Measurements from ENCODE around the gene ANKS1B. TPM values are rescaled to one million over a fixed set of nuclear protein-coding genes. Genes with fewer than 3 reads are reported as not detected.
A peak's percentile ranks its signal among the peaks of the same experiment; 100 is the strongest.

Gene ANKS1B
- total and polyA plus RNA-seq, 10 of the 15 experiments (the other 5 are each of a cell fraction or from before 2014, with no cell fraction given): 0.16 to 1.3 (median 0.82) TPM; not detected in 7

DNA sequence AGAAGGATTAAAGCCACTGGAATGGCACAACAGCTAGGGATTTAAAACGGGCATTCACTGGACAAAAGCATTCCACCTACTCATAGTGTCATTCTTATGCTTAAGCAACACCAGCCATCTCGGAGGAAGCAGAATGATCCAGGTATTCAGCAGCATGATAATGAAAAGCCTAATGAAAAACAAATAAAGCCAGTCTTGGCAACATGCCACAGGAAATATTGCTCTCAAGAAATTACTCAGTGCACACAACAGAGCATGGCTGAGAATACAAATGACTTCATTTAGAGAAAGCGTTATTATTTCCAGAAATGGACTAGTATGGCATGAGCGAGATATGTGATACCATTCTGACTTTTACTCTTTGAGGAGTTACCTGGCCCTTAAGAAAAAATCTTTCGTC, 897.5 kb downstream of the ANKS1B start:
- FAIRE-seq: no peak
- Histone ChIP-seq H2AFZ (ENCODE audit: control insufficient read depth, low read depth, low read length) (no peak overlapping the region), H3K27ac (ENCODE audit: control insufficient read depth, insufficient read depth) (no peak overlapping the region), H4K20me1 (ENCODE audit: control insufficient read depth, insufficient read depth) (no peaks in the 10 kb centered on the region), H3K27me3 (replicated peaks in 1 of 2; ENCODE audit: control insufficient read depth in 2 of 2, insufficient read depth in 2 of 2, low read length in 1 of 2) (0 out of 4 replicates have a peak, but pooled peaks cover 0 to 3% of the 10 kb centered on the region in 2 experiments), H3K4me2 (ENCODE audit: control insufficient read depth, insufficient read depth) (no peak overlapping the region), H3K4me1 (ENCODE audit: control insufficient read depth, insufficient read depth, low read length) (no peaks in the 10 kb centered on the region), H3K36me3 (ENCODE audit: control insufficient read depth in 2 of 2, insufficient read depth in 2 of 2, low read length in 1 of 2) (no peaks in the 10 kb centered on the region), H3K79me2 (ENCODE audit: control insufficient read depth, insufficient read depth, low read length) (no peaks in the 10 kb centered on the region), H3K4me3 (no peak overlapping the region), H3K9ac (ENCODE audit: control insufficient read depth, insufficient read depth, low read length) (no peak overlapping the region), H3K9me3 (replicated peaks; ENCODE audit: control insufficient read depth, insufficient read depth, low read length) (no peaks in the 10 kb centered on the region)
- ChIA-PET RAD21 (ENCODE audit: unreplicated experiment) (no interaction called here), SMC1A (ENCODE audit: uncharacterized antibody, unreplicated experiment) (no interaction called here), CTCF (no interaction called here), POLR2A (no interaction called here)
- intact Hi-C loops (cut with micrococcal nuclease; ENCODE audit: unreplicated experiment): no loop called here
- in situ Hi-C loops (cut with MboI): no loop called here
- BruUV-seq (replicated peaks): no TSS peak
- peak; percentile 79 for ATAC-seq
- WGBS (ENCODE audit: insufficient coverage, insufficient replicate concordance, low lambda C conversion rate, missing lambda C conversion rate): 7% methylated on average over 5 of the region's 5 CpGs
- TF ChIP-seq JUNB (IDR thresholded peaks at IDR 0.05) (peak; percentile 55), NFYA (IDR thresholded peaks at IDR 0.05; ENCODE audit: borderline replicate concordance, low read depth, low read length) (no peak)
- DNase-seq (ENCODE audit: low read depth, low spot score): no peak

DNA sequence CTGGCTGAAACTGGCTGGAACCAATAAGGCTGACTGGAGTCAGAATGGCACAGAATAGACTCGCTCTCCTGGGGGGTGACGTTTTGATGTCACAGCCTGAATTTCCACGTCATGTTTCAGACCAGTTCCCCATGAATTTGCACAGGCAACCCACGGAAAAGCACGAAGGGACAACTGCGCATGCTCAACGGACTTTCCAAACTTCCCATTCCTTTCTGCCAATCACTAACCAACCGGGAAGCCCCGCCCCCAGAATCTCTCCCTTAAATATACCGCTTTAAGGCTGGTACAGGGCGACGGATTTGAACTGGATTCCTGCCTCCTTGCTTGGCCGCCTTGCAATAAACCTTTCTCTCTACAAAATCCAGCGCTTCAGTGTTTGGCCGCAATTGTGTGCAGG, 904.9 kb downstream of the ANKS1B start:
- Histone ChIP-seq H3K27me3 (replicated peaks in 1 of 2; ENCODE audit: control insufficient read depth in 2 of 2, insufficient read depth in 2 of 2, low read length in 1 of 2) (peaks cover 0 to 3% of the 10 kb centered on the region in 2 experiments; a peak in 1 of 4 replicates), H2AFZ (ENCODE audit: control insufficient read depth, low read depth, low read length) (no peak overlapping the region), H3K4me3 (no peak overlapping the region), H3K27ac (ENCODE audit: control insufficient read depth, insufficient read depth) (no peak overlapping the region), H4K20me1 (ENCODE audit: control insufficient read depth, insufficient read depth) (no peaks in the 10 kb centered on the region), H3K4me2 (ENCODE audit: control insufficient read depth, insufficient read depth) (no peak overlapping the region), H3K79me2 (ENCODE audit: control insufficient read depth, insufficient read depth, low read length) (no peaks in the 10 kb centered on the region), H3K4me1 (ENCODE audit: control insufficient read depth, insufficient read depth, low read length) (no peaks in the 10 kb centered on the region), H3K9me3 (replicated peaks; ENCODE audit: control insufficient read depth, insufficient read depth, low read length) (no peaks in the 10 kb centered on the region), H3K36me3 (ENCODE audit: control insufficient read depth in 2 of 2, insufficient read depth in 2 of 2, low read length in 1 of 2) (no peaks in the 10 kb centered on the region), H3K9ac (ENCODE audit: control insufficient read depth, insufficient read depth, low read length) (no peak overlapping the region)
- ATAC-seq: no peak
- no peak for DNase-seq (ENCODE audit: low read depth, low spot score)
- intact Hi-C loops (cut with micrococcal nuclease; ENCODE audit: unreplicated experiment): no loop called here
- no peak for FAIRE-seq
- WGBS (ENCODE audit: insufficient coverage, insufficient replicate concordance, low lambda C conversion rate, missing lambda C conversion rate): 41% methylated on average over 15 of the region's 15 CpGs
- TF ChIP-seq, protein P1, sequence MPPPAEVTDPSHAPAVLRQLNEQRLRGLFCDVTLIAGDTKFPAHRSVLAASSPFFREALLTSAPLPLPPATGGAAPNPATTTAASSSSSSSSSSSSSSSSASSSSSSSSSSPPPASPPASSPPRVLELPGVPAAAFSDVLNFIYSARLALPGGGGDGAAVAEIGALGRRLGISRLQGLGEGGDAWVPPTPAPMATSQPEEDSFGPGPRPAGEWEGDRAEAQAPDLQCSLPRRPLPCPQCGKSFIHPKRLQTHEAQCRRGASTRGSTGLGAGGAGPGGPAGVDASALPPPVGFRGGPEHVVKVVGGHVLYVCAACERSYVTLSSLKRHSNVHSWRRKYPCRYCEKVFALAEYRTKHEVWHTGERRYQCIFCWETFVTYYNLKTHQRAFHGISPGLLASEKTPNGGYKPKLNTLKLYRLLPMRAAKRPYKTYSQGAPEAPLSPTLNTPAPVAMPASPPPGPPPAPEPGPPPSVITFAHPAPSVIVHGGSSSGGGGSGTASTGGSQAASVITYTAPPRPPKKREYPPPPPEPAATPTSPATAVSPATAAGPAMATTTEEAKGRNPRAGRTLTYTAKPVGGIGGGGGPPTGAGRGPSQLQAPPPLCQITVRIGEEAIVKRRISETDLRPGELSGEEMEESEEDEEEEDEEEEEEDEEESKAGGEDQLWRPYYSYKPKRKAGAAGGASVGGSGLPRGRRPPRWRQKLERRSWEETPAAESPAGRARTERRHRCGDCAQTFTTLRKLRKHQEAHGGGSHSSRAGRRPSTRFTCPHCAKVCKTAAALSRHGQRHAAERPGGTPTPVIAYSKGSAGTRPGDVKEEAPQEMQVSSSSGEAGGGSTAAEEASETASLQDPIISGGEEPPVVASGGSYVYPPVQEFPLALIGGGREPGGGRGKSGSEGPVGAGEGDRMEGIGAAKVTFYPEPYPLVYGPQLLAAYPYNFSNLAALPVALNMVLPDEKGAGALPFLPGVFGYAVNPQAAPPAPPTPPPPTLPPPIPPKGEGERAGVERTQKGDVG (CRISPR knock-in tag; IDR thresholded peaks at IDR 0.05): no peak
- no peak for TF ChIP-seq ZNF274 (IDR thresholded peaks at IDR 0.05; ENCODE audit: insufficient read depth, insufficient read length)
- no TSS peak for BruUV-seq (replicated peaks)
- CTCF ChIA-PET: no interaction called here
- SMC1A ChIA-PET (ENCODE audit: uncharacterized antibody, unreplicated experiment): no interaction called here
- in situ Hi-C loops (cut with MboI): no loop called here
- POLR2A ChIA-PET: no interaction called here
- RAD21 ChIA-PET (ENCODE audit: unreplicated experiment): no interaction called here
